Bronchial epithelial cell (primary cell): ENCODE measurements around the gene CAMK2A. TPM values are rescaled to one million over a fixed set of nuclear protein-coding genes. Genes with fewer than 3 reads are reported as not detected.

Experiments
- DNase-seq: peaks from one replicate; pipeline ENCODE4 v3.0.0-alpha.2; 2010; ENCODE audit warnings: low read depth
- FAIRE-seq: peaks from 2 replicates; lab custom pipeline; 2011; peaks lifted over from hg19 to GRCh38; lab: Jason Lieb, UNC
- H3K27me3 ChIP-seq: 2 replicates; pipeline ENCODE4 v1.5.1; 2011; ENCODE audit warnings: low read length; ENCODE audit not compliant: control insufficient read depth, insufficient read depth
- H3K36me3 ChIP-seq: 2 replicates; pipeline ENCODE4 v1.5.1; 2011; ENCODE audit warnings: low read length; ENCODE audit not compliant: control insufficient read depth, insufficient read depth
- H3K4me3 ChIP-seq: 2 replicates; pipeline ENCODE4 v1.5.1; 2011; ENCODE audit warnings: mild to moderate bottlenecking, low read depth, low read length, control low read depth
- CTCF ChIP-seq: IDR thresholded peaks from 2 replicates; pipeline ENCODE4 v1.5.1; 2011; ENCODE audit warnings: mild to moderate bottlenecking, moderate library complexity, low read length, control low read depth, inconsistent platforms; ENCODE audit not compliant: insufficient read depth, severe bottlenecking
- total RNA-seq: library from RNA; depleted of rRNA; stranded (reverse); fragments of >200 nt; gene quantifications from 2 replicates; pipeline ENCODE4 v1.2.1, GENCODE V29; 2014

Gene CAMK2A
- total RNA-seq, 1 donor from 2014 or later: under 0.01 TPM

- Histone ChIP-seq H3K4me3 (no peak overlapping the region), H3K27me3 (peaks cover 3% of the 10 kb centered on the region), H3K36me3 (no peaks in the 10 kb centered on the region)
- DNase-seq: no peak
- no peak for TF ChIP-seq CTCF
- no peak for FAIRE-seq
These were observed 68.1 kb downstream of the CAMK2A start for GRCh38 chr5:150221471-150221870.

DNA sequence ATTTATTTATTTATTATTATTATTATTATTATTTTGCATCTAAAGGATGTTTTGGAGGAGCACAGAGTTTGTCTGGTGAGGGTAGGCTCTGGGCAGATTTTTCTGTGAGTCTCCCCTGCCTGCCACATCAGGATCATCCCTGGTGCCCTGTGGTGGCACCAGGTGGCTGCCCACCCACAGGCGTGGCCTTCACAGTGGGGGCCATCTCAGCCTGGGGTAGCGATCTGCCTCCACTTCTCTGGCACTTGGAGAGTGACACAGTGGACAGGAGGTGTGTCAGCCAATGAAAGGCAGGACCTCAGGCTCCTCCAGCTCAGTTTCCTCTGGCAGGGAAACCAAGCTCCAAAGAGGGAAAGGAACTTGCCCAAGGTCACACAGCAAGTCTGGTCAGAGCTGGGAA lies 69.7 kb downstream of the CAMK2A start:
- Histone ChIP-seq H3K36me3 (no peaks in the 10 kb centered on the region), H3K4me3 (no peak overlapping the region), H3K27me3 (peaks cover 3% of the 10 kb centered on the region)
- no peak for DNase-seq
- TF ChIP-seq CTCF: no peak
- FAIRE-seq: no peak

- FAIRE-seq: no peak
- TF ChIP-seq CTCF: no peak
- peaks cover 3% of the 10 kb centered on the region for H3K27me3 ChIP-seq
- no peak overlapping the region for H3K4me3 ChIP-seq
- H3K36me3 ChIP-seq: no peaks in the 10 kb centered on the region
- no peak for DNase-seq
These were observed 70.4 kb downstream of the CAMK2A start for GRCh38 chr5:150219142-150219541.

DNA sequence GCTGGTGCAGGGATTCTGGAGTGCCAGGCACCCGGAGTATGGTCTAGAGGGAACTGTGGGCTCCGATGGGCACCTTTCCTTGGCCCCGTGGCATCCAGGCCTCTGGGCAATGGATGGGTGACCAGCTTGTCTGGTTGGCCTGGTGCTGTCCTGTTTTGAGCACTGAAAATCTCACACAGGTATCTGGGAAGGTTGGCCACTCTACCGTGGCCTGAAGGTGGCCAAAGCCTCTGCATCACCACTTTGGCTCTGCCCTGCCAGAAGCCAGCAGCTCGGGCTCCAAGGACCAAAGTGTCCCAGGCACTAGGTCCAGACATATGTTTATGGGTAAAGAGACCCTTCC lies 70.9 kb downstream of the CAMK2A start:
- Histone ChIP-seq H3K4me3 (no peak overlapping the region), H3K27me3 (peaks cover 3% of the 10 kb centered on the region), H3K36me3 (no peaks in the 10 kb centered on the region)
- no peak for TF ChIP-seq CTCF
- FAIRE-seq (no peak), DNase-seq (no peak)

- peak; percentile 86 for TF ChIP-seq CTCF
- Histone ChIP-seq H3K4me3 (no peak overlapping the region), H3K27me3 (peaks cover 3% of the 10 kb centered on the region), H3K36me3 (no peaks in the 10 kb centered on the region)
- DNase-seq: peak; percentile 67
- FAIRE-seq: peak; percentile 28
These were observed 71.5 kb downstream of the CAMK2A start for GRCh38 chr5:150217873-150218692.

GRCh38 chr5:150217038-150217437 lies 72.5 kb downstream of the CAMK2A start:
- no peak for FAIRE-seq
- peaks cover 3% of the 10 kb centered on the region for H3K27me3 ChIP-seq
- H3K4me3 ChIP-seq: no peak overlapping the region
- no peak for TF ChIP-seq CTCF
- H3K36me3 ChIP-seq: no peaks in the 10 kb centered on the region
- DNase-seq: no peak
